K562 (cell line): Measurements from ENCODE around the gene IMPACT. TPM values are rescaled to one million over a fixed set of nuclear protein-coding genes. Genes with fewer than 3 reads are reported as not detected.

Source experiments
- ATAC-seq: fragments of 200-7000 bp; cut with Tn5 transposase; 3 replicates; pipeline ENCODE4 v1.9.1; 2020; ENCODE audit warnings: moderate library complexity
- BruUV-seq: library from RNA; stranded (reverse); fragments of 400-500 nt; replicated peaks from 2 replicates; lab custom pipeline; 2021; lab: Mats Ljungman, UMichigan
- CTCF ChIA-PET: fragments of 300-600 bp; formaldehyde crosslinking; extraction: SDS; loops from one replicate; lab custom pipeline; 2021; ENCODE audit warnings: low intra/inter-chr PET ratio; lab: Yijun Ruan, JAX
- POLR2A ChIA-PET: fragments of 300-600, 350-650 bp; sonication (Branson Sonifier 250); formaldehyde crosslinking; extraction: SDS; loops from one replicate; lab custom pipeline; 2021; ENCODE audit warnings: antibody characterized with exemption, inconsistent platforms; lab: Yijun Ruan, JAX
- DNase-seq, 4 experiments: peaks; one replicate each; pipeline versions ENCODE4 v3.0.0 to v3.0.0-alpha.2; 2011 to 2018; ENCODE audit warnings: low spot score in 3 of 4, mixed read lengths in 3 of 4; ENCODE audit errors: extremely low read depth in 1 of 4
- FAIRE-seq: peaks from 2 replicates; lab custom pipeline; 2011; peaks lifted over from hg19 to GRCh38; lab: Jason Lieb, UNC
- H2AFZ ChIP-seq: 2 replicates; pipeline ENCODE4 v1.6.0; 2011; ENCODE audit warnings: low read depth, low read length, control low read depth, inconsistent platforms
- H3K27ac ChIP-seq: fragments of 200-600 bp; 3 replicates; pipeline ENCODE4 v1.8.0; 2011; ENCODE audit warnings: low read depth, mild to moderate bottlenecking, control low read depth, inconsistent platforms, low read length, moderate library complexity, mixed read lengths; ENCODE audit errors: extremely low read depth
- H3K27me3 ChIP-seq, 2 experiments: fragments of 300-600 bp in 1 of 2; 2 replicates in 1 of 2; 3 replicates in 1 of 2; pipeline versions ENCODE4 v1.6.0 to v1.8.0; 2011; ENCODE audit warnings: inconsistent platforms in 2 of 2, low read length in 2 of 2, mild to moderate bottlenecking in 1 of 2, mixed read lengths in 1 of 2, moderate library complexity in 1 of 2; ENCODE audit not compliant: control insufficient read depth in 2 of 2, insufficient read depth in 2 of 2
- H3K36me3 ChIP-seq: fragments of 300-600 bp; 3 replicates; pipeline ENCODE4 v1.8.0; 2011; ENCODE audit warnings: mild to moderate bottlenecking, low read length, inconsistent platforms; ENCODE audit not compliant: control insufficient read depth, insufficient read depth
- H3K4me1 ChIP-seq, 2 experiments: fragments of 200-600 bp in 1 of 2; replicated peaks in 1 of 2; 2 replicates in 1 of 2; 3 replicates in 1 of 2; pipeline versions ENCODE4 v1.5.1 to v1.8.0; 2011; ENCODE audit warnings: inconsistent platforms in 2 of 2, low read length in 2 of 2, mild to moderate bottlenecking in 1 of 2, mixed read lengths in 1 of 2, moderate library complexity in 1 of 2; ENCODE audit not compliant: control insufficient read depth in 2 of 2, insufficient read depth in 2 of 2
- H3K4me2 ChIP-seq: 2 replicates; pipeline ENCODE4 v1.6.1; 2011; ENCODE audit warnings: low read length, control low read depth, inconsistent platforms, mixed read lengths; ENCODE audit not compliant: insufficient read depth
- H3K4me3 ChIP-seq: fragments of 200-600 bp; sonication (generic), shearing (Covaris generic); 2 replicates; pipeline ENCODE4 v1.5.1; 2016; ENCODE audit warnings: control low read depth, inconsistent platforms
- H3K79me2 ChIP-seq: fragments of 200-600 bp; 3 replicates; pipeline ENCODE4 v1.8.0; 2011; ENCODE audit warnings: low read length, inconsistent platforms; ENCODE audit not compliant: control insufficient read depth, insufficient read depth
- H3K9ac ChIP-seq, 2 experiments: 2 replicates each; pipeline versions ENCODE4 v1.6.0 to v1.6.1; 2011; ENCODE audit warnings: low read depth in 2 of 2, low read length in 2 of 2, control low read depth in 1 of 2, inconsistent platforms in 1 of 2, mild to moderate bottlenecking in 1 of 2, mixed read lengths in 1 of 2; ENCODE audit not compliant: insufficient read depth in 1 of 2
- H3K9me1 ChIP-seq: one replicate; pipeline ENCODE4 v1.6.0; 2011; ENCODE audit warnings: inconsistent platforms, mild to moderate bottlenecking, low read length, moderate library complexity; ENCODE audit not compliant: control insufficient read depth, insufficient read depth
- H3K9me3 ChIP-seq: replicated peaks from 2 replicates; pipeline ENCODE4 v1.5.1; 2011; ENCODE audit warnings: low read depth, low read length, inconsistent platforms; ENCODE audit not compliant: control insufficient read depth, insufficient read depth
- H4K20me1 ChIP-seq: replicated peaks from 2 replicates; pipeline ENCODE4 v1.6.1; 2011; ENCODE audit warnings: low read length, inconsistent platforms, mixed read lengths; ENCODE audit not compliant: control insufficient read depth, insufficient read depth
- CEBPB ChIP-seq: fragments of 450-650 bp; IDR thresholded peaks from 2 replicates; pipeline ENCODE4 v1.6.1; 2016; ENCODE audit warnings: missing genetic modification characterization, missing compliant biosample characterization
- CEBPG ChIP-seq, 3 experiments: fragments of 200-800 bp in 1 of 3; sonication (Bioruptor generic) in 1 of 3; sonication (generic) in 1 of 3; formaldehyde crosslinking in 1 of 3; IDR thresholded peaks in 2 of 3; conservative IDR thresholded peaks in 1 of 3; 2 replicates each; pipeline versions ENCODE4 v1.6.1 to v1.8.0; 2016 to 2022; ENCODE audit warnings: missing compliant biosample characterization in 2 of 3, missing genetic modification characterization in 2 of 3, mild to moderate bottlenecking in 1 of 3, missing genetic modification reagents in 1 of 3
- E2F3 ChIP-seq: fragments of 250-450 bp; sonication (Bioruptor Pico); IDR thresholded peaks from 2 replicates; pipeline ENCODE4 v1.4.0; 2020; ENCODE audit warnings: mild to moderate bottlenecking
- GTF2F1 ChIP-seq: IDR thresholded peaks from 2 replicates; pipeline ENCODE4 v1.6.1; 2011; ENCODE audit warnings: low read depth, low read length, improper control_type of control experiment
- IRF2 ChIP-seq: sonication (generic); formaldehyde crosslinking; IDR thresholded peaks from 2 replicates; pipeline ENCODE4 v1.8.1; 2022; ENCODE audit warnings: mild to moderate bottlenecking, missing genetic modification reagents
- POLR3A ChIP-seq: IDR thresholded peaks from 2 replicates; pipeline ENCODE4 v1.6.1; 2011; ENCODE audit warnings: borderline replicate concordance, mild to moderate bottlenecking, moderate library complexity; ENCODE audit not compliant: insufficient read length, insufficient read depth; ENCODE audit errors: extremely low read depth
- SFPQ ChIP-seq: fragments of 200-400 bp; formaldehyde crosslinking; IDR thresholded peaks from 2 replicates; pipeline ENCODE4 v1.6.1; 2017; ENCODE audit warnings: mild to moderate bottlenecking, low read depth, low read length, moderate library complexity
- SMAD1 ChIP-seq: fragments of 150-350 bp; IDR thresholded peaks from 2 replicates; pipeline ENCODE4 v1.6.1; 2014; ENCODE audit warnings: low read length, low read depth; ENCODE audit not compliant: partially characterized antibody
- TCF15 ChIP-seq: fragments of 250-450 bp; sonication (Bioruptor Pico); IDR thresholded peaks from 2 replicates; pipeline ENCODE4 v1.8.0; 2022; ENCODE audit warnings: moderate library complexity, mild to moderate bottlenecking, inconsistent platforms
- ZMIZ1 ChIP-seq, 2 experiments: fragments of 150-350 bp in 1 of 2; IDR thresholded peaks; 2 replicates each; pipeline ENCODE4 v1.6.1; 2012 to 2016; ENCODE audit warnings: low read depth in 2 of 2, low read length in 2 of 2, mild to moderate bottlenecking in 1 of 2, moderate library complexity in 1 of 2
- ZNF780A ChIP-seq: fragments of 250-450 bp; sonication (Bioruptor Pico); IDR thresholded peaks from 2 replicates; pipeline ENCODE4 v1.5.0; 2021; ENCODE audit warnings: mild to moderate bottlenecking
- WGBS: fragments of 100-300 bp; shearing (Covaris generic); methylation state at CpG from one replicate; pipeline ENCODE4 v1.1.6; 2016; ENCODE audit warnings: low coverage, mixed read lengths; ENCODE audit not compliant: insufficient coverage; ENCODE audit errors: missing lambda C conversion rate; 5-methylcytosine and 5-hydroxymethylcytosine counted together
- in situ Hi-C: fragments of 300-500 bp; cut with MboI; formaldehyde crosslinking; loops from 4 replicates; pipeline ENCODE4 v1.15.0; 2018; ENCODE audit warnings: inconsistent platforms, mixed read lengths
- intact Hi-C: fragments of 100-400 bp; cut with micrococcal nuclease; formaldehyde crosslinking; loops from 2 replicates; pipeline ENCODE4 v1.14.2; 2022
- polyA plus RNA-seq, 8 experiments: library from polyadenylated mRNA; depleted of rRNA in 4 of 8; stranded (reverse) in 5 of 8; unstranded in 3 of 8; fragments of >200 nt; fragmentation: Nextera tagmentation in 2 of 8; fragmentation: Illumina TruSeq in 1 of 8; extraction: Ambion mirVana in 2 of 8; extraction: Trizol in 1 of 8; gene quantifications; 2 replicates each; pipeline versions ENCODE4 v1.2.1 to v1.2.3, GENCODE V29; 2011 to 2014; ENCODE audit warnings: inconsistent platforms in 1 of 8, missing spikeins in 1 of 8
- total RNA-seq, 7 experiments: library from RNA; depleted of rRNA in 6 of 7; stranded (reverse); fragments of >200 nt in 6 of 7; fragmentation: Illumina TruSeq in 2 of 7; extraction: Trizol in 2 of 7; gene quantifications; 2 replicates each; pipeline versions ENCODE4 v1.2.1 to v1.2.3, GENCODE V29; 2011 to 2021; ENCODE audit warnings: low replicate concordance in 1 of 7

IMPACT gene
- total and polyA plus RNA-seq, 9 of the 15 experiments (the other 6 are each of a cell fraction or from before 2014, with no cell fraction given), result 4.7 to 7.6 (median 5.8) TPM

- no peak for FAIRE-seq
- Histone ChIP-seq H3K27me3 (no peaks in the 10 kb centered on the region), H3K4me1 (no peaks in the 10 kb centered on the region), H3K9me1 (no peaks in the 10 kb centered on the region), H3K4me2 (no peak overlapping the region), H2AFZ (no peak overlapping the region), H3K27ac (no peak overlapping the region), H3K36me3 (no peaks in the 10 kb centered on the region), H3K79me2 (no peaks in the 10 kb centered on the region), H3K9ac (no peak overlapping the region), H4K20me1 (no peaks in the 10 kb centered on the region), H3K9me3 (no peaks in the 10 kb centered on the region), H3K4me3 (no peak overlapping the region)
- WGBS, result 0% methylated on average over 6 of the region's 6 CpGs
- no peak for DNase-seq
- in situ Hi-C loops (no loop called here), intact Hi-C loops (no loop called here)
- no peak for ATAC-seq
- ChIA-PET POLR2A (no interaction called here), CTCF (no interaction called here)
- BruUV-seq, result no TSS peak
- no peak for TF ChIP-seq E2F3
- TF ChIP-seq ZNF780A (CRISPR knock-in tag), result no peak
- TF ChIP-seq TCF15 (CRISPR knock-in tag), result no peak
- TF ChIP-seq CEBPB (tag), result peak; percentile 53; the same call in 1 of the 2 replicates
- TF ChIP-seq GTF2F1, result no peak
- TF ChIP-seq SMAD1, result no peak
- TF ChIP-seq IRF2 (CRISPR knock-in tag), result no peak
- no peak for TF ChIP-seq POLR3A
- TF ChIP-seq SFPQ, result no peak
- TF ChIP-seq CEBPG (CRISPR knock-in tag; IDR thresholded peaks at IDR 0.05), result no peak
- TF ChIP-seq CEBPG (tag; conservative IDR thresholded peaks at IDR 0.05 in 1 of 2, IDR thresholded peaks at IDR 0.05 in 1 of 2), result peak; percentile 22 to 66; a peak in 1 of 4 replicates
- no peak for TF ChIP-seq ZMIZ1 (IDR thresholded peaks at IDR 0.05; ENCODE audit: low read depth in 2 of 2, low read length in 2 of 2)
Observed at GRCh38 chr18:24475926-24476589, 49.6 kb downstream of the IMPACT start.
